ENCODE measurements around the gene TWIST2.

DNA sequence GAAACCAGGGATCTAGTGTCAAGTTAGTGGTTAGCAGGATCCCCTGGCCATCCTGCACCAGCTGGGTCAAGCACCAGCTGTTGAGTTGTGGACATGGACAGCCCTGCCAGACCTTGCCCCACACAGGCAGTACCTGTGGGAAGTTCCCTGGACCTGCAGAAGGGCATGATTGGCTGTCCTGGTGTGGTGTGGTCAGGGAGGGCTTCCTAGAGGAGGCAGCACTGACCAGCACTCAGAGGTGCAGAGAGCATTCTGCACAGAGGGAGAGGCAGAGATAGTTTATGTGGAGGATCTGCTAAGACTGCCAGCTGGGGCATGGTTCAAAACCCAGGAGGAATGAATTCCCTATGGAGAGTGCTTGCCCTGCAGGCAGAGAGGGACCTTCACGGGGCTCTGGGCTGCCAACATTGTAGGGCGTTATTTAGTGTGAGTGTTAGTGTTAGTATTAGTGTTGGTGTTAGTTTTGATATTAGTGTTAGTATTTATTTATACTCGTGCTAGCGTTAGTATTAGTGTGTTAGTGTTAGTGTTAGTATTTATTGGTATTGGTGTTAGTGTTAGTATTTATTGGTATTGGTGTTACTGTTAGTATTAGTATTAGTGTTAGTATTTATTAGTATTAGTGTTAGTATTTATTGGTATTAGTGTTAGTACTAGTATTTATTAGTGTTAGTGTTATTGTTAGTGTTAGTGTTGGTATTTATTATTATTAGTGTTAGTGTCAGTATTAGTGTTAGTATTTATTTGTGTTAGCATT is 31.9 kb downstream of the TWIST2 start:
- TF ChIP-seq, protein P1, sequence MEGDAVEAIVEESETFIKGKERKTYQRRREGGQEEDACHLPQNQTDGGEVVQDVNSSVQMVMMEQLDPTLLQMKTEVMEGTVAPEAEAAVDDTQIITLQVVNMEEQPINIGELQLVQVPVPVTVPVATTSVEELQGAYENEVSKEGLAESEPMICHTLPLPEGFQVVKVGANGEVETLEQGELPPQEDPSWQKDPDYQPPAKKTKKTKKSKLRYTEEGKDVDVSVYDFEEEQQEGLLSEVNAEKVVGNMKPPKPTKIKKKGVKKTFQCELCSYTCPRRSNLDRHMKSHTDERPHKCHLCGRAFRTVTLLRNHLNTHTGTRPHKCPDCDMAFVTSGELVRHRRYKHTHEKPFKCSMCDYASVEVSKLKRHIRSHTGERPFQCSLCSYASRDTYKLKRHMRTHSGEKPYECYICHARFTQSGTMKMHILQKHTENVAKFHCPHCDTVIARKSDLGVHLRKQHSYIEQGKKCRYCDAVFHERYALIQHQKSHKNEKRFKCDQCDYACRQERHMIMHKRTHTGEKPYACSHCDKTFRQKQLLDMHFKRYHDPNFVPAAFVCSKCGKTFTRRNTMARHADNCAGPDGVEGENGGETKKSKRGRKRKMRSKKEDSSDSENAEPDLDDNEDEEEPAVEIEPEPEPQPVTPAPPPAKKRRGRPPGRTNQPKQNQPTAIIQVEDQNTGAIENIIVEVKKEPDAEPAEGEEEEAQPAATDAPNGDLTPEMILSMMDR (IDR thresholded peaks at IDR 0.05) = no peak
- TF ChIP-seq POLR2AphosphoS5 (IDR thresholded peaks at IDR 0.05) = no peak

Measured in esophagus muscularis mucosa (tissue), 3 donors.